HepG2 (cell line): ENCODE data around the gene PIM1. TPM values are rescaled to one million over a fixed set of nuclear protein-coding genes. Genes with fewer than 3 reads are reported as not detected.
A peak's percentile ranks its signal among the peaks of the same experiment; 100 is the strongest.

Experiments used
- AGO2 ChIP-seq: fragments of 200-400 bp; formaldehyde crosslinking; optimal IDR thresholded peaks from 2 replicates; pipeline ENCODE3; 2017; ENCODE audit warnings: mild to moderate bottlenecking, low read depth, low read length, moderate library complexity
- DPF2 ChIP-seq: sonication (generic); formaldehyde crosslinking; IDR thresholded peaks from 2 replicates; pipeline ENCODE4 v1.4.0; 2020; ENCODE audit warnings: mild to moderate bottlenecking, low read depth, missing genetic modification reagents, borderline replicate concordance
- FOSL2 ChIP-seq: sonication (generic); formaldehyde crosslinking; IDR thresholded peaks from 2 replicates; pipeline ENCODE4 v1.4.0; 2020; ENCODE audit warnings: missing genetic modification reagents
- MBNL3 ChIP-seq: fragments of 250-450 bp; sonication (Bioruptor Pico); conservative IDR thresholded peaks from 2 replicates; pipeline ENCODE4 v1.8.0; 2022; ENCODE audit warnings: mild to moderate bottlenecking, inconsistent platforms
- MTA3 ChIP-seq: sonication (generic); formaldehyde crosslinking; IDR thresholded peaks from 2 replicates; pipeline ENCODE4 v1.4.0; 2020; ENCODE audit warnings: missing genetic modification reagents
- PAF1 ChIP-seq: IDR thresholded peaks from 2 replicates; pipeline ENCODE4 v1.6.1; 2016; ENCODE audit warnings: missing genetic modification reagents, missing compliant biosample characterization
- PPARG ChIP-seq: conservative IDR thresholded peaks from 2 replicates; pipeline ENCODE4 v1.6.1; 2016; ENCODE audit warnings: missing biosample characterization, missing genetic modification reagents
- RAD21 ChIP-seq: fragments of 450-650 bp; formaldehyde crosslinking; IDR thresholded peaks from 2 replicates; pipeline ENCODE4 v1.5.0; 2020; ENCODE audit warnings: mild to moderate bottlenecking
- RELA ChIP-seq: sonication (generic); formaldehyde crosslinking; IDR thresholded peaks from 2 replicates; pipeline ENCODE4 v1.4.0; 2020; ENCODE audit warnings: missing genetic modification reagents
- TCF12 ChIP-seq, 2 experiments: fragments of 450-650 bp in 1 of 2; sonication (generic) in 1 of 2; formaldehyde crosslinking in 1 of 2; IDR thresholded peaks; 2 replicates each; pipeline versions ENCODE4 v1.6.1 to v1.8.0; 2017 to 2022; ENCODE audit warnings: antibody characterized with exemption in 1 of 2, mild to moderate bottlenecking in 1 of 2, missing genetic modification reagents in 1 of 2, moderate library complexity in 1 of 2
- ZMYM3 ChIP-seq: sonication (generic); formaldehyde crosslinking; IDR thresholded peaks from 2 replicates; pipeline ENCODE4 v1.5.1; 2020; ENCODE audit warnings: mild to moderate bottlenecking, missing genetic modification reagents
- ZNF207 ChIP-seq: fragments of 450-650 bp; IDR thresholded peaks from 2 replicates; pipeline ENCODE4 v1.6.1; 2016; ENCODE audit warnings: antibody characterized with exemption, borderline replicate concordance
- ZNF251 ChIP-seq: sonication (generic); formaldehyde crosslinking; IDR thresholded peaks from 2 replicates; pipeline ENCODE4 v1.9.0; 2021; ENCODE audit warnings: mild to moderate bottlenecking, missing genetic modification reagents
- ZNF44 ChIP-seq: sonication (generic); formaldehyde crosslinking; IDR thresholded peaks from 2 replicates; pipeline ENCODE4 v1.5.1; 2020; ENCODE audit warnings: mild to moderate bottlenecking, missing genetic modification reagents
- ZNF549 ChIP-seq: sonication (generic); formaldehyde crosslinking; IDR thresholded peaks from 2 replicates; pipeline ENCODE4 v1.5.0; 2020; ENCODE audit warnings: missing genetic modification reagents
- ZNF556 ChIP-seq: sonication (generic); formaldehyde crosslinking; IDR thresholded peaks from 2 replicates; pipeline ENCODE4 v1.4.0; 2020; ENCODE audit warnings: mild to moderate bottlenecking, missing genetic modification reagents, borderline replicate concordance
- ZNF558 ChIP-seq: sonication (generic); formaldehyde crosslinking; IDR thresholded peaks from 2 replicates; pipeline ENCODE4 v1.9.0; 2022; ENCODE audit warnings: mild to moderate bottlenecking, missing genetic modification reagents, borderline replicate concordance
- ZNF672 ChIP-seq: sonication (generic); formaldehyde crosslinking; IDR thresholded peaks from 2 replicates; pipeline ENCODE4 v1.8.1; 2022; ENCODE audit warnings: missing genetic modification reagents
- polyA plus RNA-seq, 8 experiments: library from polyadenylated mRNA; depleted of rRNA in 3 of 8; stranded (reverse) in 7 of 8; unstranded in 1 of 8; fragments of >200 nt; fragmentation: Illumina TruSeq in 4 of 8; extraction: Trizol in 4 of 8; gene quantifications; 2 replicates each; pipeline versions ENCODE4 v1.2.1 to v1.2.3, GENCODE V29; 2011 to 2016; ENCODE audit warnings: low read depth in 4 of 8, missing spikeins in 1 of 8, mixed read lengths in 1 of 8; ENCODE audit not compliant: insufficient read depth in 1 of 8
- total RNA-seq, 5 experiments: library from RNA; depleted of rRNA; stranded (reverse); fragments of >200 nt; fragmentation: Illumina TruSeq; extraction: Trizol; gene quantifications; 2 replicates each; pipeline ENCODE4 v1.2.3, GENCODE V29; 2016; ENCODE audit warnings: low read depth in 1 of 5
- TF ChIP-seq, protein P1 (sequence below): sonication (generic); formaldehyde crosslinking; IDR thresholded peaks from 2 replicates; pipeline ENCODE4 v1.4.0; 2020; ENCODE audit warnings: missing genetic modification reagents, borderline replicate concordance
- TF ChIP-seq, protein P2 (sequence below): IDR thresholded peaks from 2 replicates; pipeline ENCODE4 v1.6.1; 2018; ENCODE audit warnings: missing genetic modification reagents, mild to moderate bottlenecking, missing compliant biosample characterization
- TF ChIP-seq, protein P3 (sequence below): sonication (generic); formaldehyde crosslinking; IDR thresholded peaks from 2 replicates; pipeline ENCODE4 v1.4.0; 2020; ENCODE audit warnings: mild to moderate bottlenecking, missing genetic modification reagents
- TF ChIP-seq, protein P4 (sequence below): sonication (generic); formaldehyde crosslinking; conservative IDR thresholded peaks from 2 replicates; pipeline ENCODE4 v1.8.0; 2022; ENCODE audit warnings: missing genetic modification reagents
- TF ChIP-seq, protein P5 (sequence below): sonication (generic); formaldehyde crosslinking; IDR thresholded peaks from 2 replicates; pipeline ENCODE4 v1.5.0; 2020; ENCODE audit warnings: mild to moderate bottlenecking, low read depth, missing genetic modification reagents, borderline replicate concordance

The PIM1 gene
- total and polyA plus RNA-seq, 2 of the 13 experiments (the other 11 are each of a cell fraction or from before 2014, with no cell fraction given): 29.4 to 117 TPM

DNA sequence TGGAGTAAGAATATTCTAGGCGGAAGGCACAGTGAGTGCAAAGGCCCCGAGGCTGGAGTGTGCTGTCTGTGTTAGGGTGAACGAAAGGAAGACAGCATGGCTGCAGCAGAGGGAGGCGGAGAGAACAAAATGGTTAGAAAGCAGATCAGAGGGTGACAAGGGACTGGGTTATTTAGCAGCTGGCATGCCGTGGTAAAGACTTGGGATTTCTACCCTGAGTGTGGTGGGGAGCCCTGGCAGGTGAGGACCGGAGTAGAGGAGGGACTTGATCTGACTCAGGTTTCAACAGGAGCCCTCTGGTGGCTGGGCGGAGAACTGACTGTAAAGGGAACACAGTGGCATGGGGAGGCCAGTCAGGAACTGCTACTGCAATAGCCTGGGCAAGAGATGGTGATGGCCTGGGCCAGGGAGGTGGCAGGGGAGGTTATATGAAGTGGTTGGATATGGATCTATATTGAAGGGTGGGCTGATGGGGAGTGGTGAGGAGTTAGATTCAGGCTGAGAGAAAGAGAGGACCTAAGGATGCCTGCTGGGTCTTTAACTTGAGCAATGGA is 38.0 kb downstream of the PIM1 start (continued):
- TF ChIP-seq RAD21 (peak; percentile 92), AGO2 (no peak), ZNF549 (CRISPR knock-in tag) (no peak), FOSL2 (CRISPR knock-in tag) (peak; percentile 81), DPF2 (no peak), PPARG (CRISPR knock-in tag) (0 out of 2 replicates have a peak, but pooled peaks have one; percentile 44), ZNF672 (CRISPR knock-in tag) (no peak), ZNF207 (no peak), ZNF558 (CRISPR knock-in tag) (no peak), ZNF251 (no peak), MBNL3 (CRISPR knock-in tag) (no peak), ZNF44 (CRISPR knock-in tag) (no peak), PAF1 (no peak), ZMYM3 (CRISPR knock-in tag) (peak; percentile 44; the same call in 1 of the 2 replicates), MTA3 (CRISPR knock-in tag) (no peak), TCF12 (IDR thresholded peaks at IDR 0.05) (no peak), TCF12 (CRISPR knock-in tag; IDR thresholded peaks at IDR 0.05) (no peak), ZNF556 (CRISPR knock-in tag) (no peak), RELA (CRISPR knock-in tag) (no peak)
- TF ChIP-seq, protein P1, sequence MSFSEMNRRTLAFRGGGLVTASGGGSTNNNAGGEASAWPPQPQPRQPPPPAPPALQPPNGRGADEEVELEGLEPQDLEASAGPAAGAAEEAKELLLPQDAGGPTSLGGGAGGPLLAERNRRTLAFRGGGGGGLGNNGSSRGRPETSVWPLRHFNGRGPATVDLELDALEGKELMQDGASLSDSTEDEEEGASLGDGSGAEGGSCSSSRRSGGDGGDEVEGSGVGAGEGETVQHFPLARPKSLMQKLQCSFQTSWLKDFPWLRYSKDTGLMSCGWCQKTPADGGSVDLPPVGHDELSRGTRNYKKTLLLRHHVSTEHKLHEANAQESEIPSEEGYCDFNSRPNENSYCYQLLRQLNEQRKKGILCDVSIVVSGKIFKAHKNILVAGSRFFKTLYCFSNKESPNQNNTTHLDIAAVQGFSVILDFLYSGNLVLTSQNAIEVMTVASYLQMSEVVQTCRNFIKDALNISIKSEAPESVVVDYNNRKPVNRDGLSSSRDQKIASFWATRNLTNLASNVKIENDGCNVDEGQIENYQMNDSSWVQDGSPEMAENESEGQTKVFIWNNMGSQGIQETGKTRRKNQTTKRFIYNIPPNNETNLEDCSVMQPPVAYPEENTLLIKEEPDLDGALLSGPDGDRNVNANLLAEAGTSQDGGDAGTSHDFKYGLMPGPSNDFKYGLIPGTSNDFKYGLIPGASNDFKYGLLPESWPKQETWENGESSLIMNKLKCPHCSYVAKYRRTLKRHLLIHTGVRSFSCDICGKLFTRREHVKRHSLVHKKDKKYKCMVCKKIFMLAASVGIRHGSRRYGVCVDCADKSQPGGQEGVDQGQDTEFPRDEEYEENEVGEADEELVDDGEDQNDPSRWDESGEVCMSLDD (CRISPR knock-in tag): no peak
- TF ChIP-seq, protein P2, sequence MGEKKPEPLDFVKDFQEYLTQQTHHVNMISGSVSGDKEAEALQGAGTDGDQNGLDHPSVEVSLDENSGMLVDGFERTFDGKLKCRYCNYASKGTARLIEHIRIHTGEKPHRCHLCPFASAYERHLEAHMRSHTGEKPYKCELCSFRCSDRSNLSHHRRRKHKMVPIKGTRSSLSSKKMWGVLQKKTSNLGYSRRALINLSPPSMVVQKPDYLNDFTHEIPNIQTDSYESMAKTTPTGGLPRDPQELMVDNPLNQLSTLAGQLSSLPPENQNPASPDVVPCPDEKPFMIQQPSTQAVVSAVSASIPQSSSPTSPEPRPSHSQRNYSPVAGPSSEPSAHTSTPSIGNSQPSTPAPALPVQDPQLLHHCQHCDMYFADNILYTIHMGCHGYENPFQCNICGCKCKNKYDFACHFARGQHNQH (CRISPR knock-in tag): no peak; the same call in 1 of the 2 replicates
- TF ChIP-seq, protein P3, sequence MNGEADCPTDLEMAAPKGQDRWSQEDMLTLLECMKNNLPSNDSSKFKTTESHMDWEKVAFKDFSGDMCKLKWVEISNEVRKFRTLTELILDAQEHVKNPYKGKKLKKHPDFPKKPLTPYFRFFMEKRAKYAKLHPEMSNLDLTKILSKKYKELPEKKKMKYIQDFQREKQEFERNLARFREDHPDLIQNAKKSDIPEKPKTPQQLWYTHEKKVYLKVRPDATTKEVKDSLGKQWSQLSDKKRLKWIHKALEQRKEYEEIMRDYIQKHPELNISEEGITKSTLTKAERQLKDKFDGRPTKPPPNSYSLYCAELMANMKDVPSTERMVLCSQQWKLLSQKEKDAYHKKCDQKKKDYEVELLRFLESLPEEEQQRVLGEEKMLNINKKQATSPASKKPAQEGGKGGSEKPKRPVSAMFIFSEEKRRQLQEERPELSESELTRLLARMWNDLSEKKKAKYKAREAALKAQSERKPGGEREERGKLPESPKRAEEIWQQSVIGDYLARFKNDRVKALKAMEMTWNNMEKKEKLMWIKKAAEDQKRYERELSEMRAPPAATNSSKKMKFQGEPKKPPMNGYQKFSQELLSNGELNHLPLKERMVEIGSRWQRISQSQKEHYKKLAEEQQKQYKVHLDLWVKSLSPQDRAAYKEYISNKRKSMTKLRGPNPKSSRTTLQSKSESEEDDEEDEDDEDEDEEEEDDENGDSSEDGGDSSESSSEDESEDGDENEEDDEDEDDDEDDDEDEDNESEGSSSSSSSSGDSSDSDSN (CRISPR knock-in tag): peak; percentile 18; the same call in 1 of the 2 replicates
- TF ChIP-seq, protein P4, sequence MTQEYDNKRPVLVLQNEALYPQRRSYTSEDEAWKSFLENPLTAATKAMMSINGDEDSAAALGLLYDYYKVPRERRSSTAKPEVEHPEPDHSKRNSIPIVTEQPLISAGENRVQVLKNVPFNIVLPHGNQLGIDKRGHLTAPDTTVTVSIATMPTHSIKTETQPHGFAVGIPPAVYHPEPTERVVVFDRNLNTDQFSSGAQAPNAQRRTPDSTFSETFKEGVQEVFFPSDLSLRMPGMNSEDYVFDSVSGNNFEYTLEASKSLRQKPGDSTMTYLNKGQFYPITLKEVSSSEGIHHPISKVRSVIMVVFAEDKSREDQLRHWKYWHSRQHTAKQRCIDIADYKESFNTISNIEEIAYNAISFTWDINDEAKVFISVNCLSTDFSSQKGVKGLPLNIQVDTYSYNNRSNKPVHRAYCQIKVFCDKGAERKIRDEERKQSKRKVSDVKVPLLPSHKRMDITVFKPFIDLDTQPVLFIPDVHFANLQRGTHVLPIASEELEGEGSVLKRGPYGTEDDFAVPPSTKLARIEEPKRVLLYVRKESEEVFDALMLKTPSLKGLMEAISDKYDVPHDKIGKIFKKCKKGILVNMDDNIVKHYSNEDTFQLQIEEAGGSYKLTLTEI (CRISPR knock-in tag): no peak
- TF ChIP-seq, protein P5, sequence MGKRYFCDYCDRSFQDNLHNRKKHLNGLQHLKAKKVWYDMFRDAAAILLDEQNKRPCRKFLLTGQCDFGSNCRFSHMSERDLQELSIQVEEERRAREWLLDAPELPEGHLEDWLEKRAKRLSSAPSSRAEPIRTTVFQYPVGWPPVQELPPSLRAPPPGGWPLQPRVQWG (CRISPR knock-in tag): no peak
